DOHH2 (cell line): Measurements from ENCODE around the gene ENTPD5.

Source experiments
- H3F3A ChIP-seq: fragments of 200-600 bp; sonication (generic), shearing (Covaris generic); 2 replicates; pipeline ENCODE4 v1.6.0; 2016; ENCODE audit warnings: antibody characterized with exemption, mild to moderate bottlenecking; ENCODE audit not compliant: control insufficient read depth, insufficient read depth
- H3K27ac ChIP-seq: fragments of 200-600 bp; sonication (generic); 2 replicates; pipeline ENCODE4 v1.5.1; 2014; ENCODE audit warnings: low read depth, mild to moderate bottlenecking, low read length, moderate library complexity
- H3K27me3 ChIP-seq: fragments of 200-600 bp; sonication (generic); 2 replicates; pipeline ENCODE4 v1.6.1; 2014; ENCODE audit warnings: mild to moderate bottlenecking, low read length, mixed read lengths; ENCODE audit not compliant: control insufficient read depth
- H3K36me3 ChIP-seq: fragments of 200-600 bp; sonication (generic); 2 replicates; pipeline ENCODE4 v1.6.1; 2014; ENCODE audit warnings: mild to moderate bottlenecking, low read length, moderate library complexity, mixed read lengths; ENCODE audit not compliant: control insufficient read depth
- H3K4me1 ChIP-seq: fragments of 200-600 bp; sonication (generic); 2 replicates; pipeline ENCODE4 v1.6.1; 2014; ENCODE audit warnings: mild to moderate bottlenecking, low read length, mixed read lengths; ENCODE audit not compliant: control insufficient read depth
- H3K4me2 ChIP-seq: fragments of 200-600 bp; sonication (generic); 2 replicates; pipeline ENCODE4 v1.6.0; 2014; ENCODE audit warnings: mild to moderate bottlenecking, low read length, moderate library complexity
- H3K4me3 ChIP-seq: fragments of 200-600 bp; sonication (generic); 2 replicates; pipeline ENCODE4 v1.5.1; 2014; ENCODE audit warnings: mild to moderate bottlenecking, low read length, mixed read lengths
- H3K79me2 ChIP-seq: fragments of 200-600 bp; sonication (generic); 2 replicates; pipeline ENCODE4 v1.6.1; 2014; ENCODE audit warnings: mild to moderate bottlenecking, low read length, mixed read lengths; ENCODE audit not compliant: control insufficient read depth
- H3K9me2 ChIP-seq: fragments of 200-600 bp; sonication (generic); replicated peaks from 2 replicates; pipeline ENCODE4 v1.6.1; 2014; ENCODE audit warnings: mild to moderate bottlenecking, low read length, mixed read lengths; ENCODE audit not compliant: control insufficient read depth
- H3K9me3 ChIP-seq: fragments of 200-600 bp; sonication (generic); 2 replicates; pipeline ENCODE4 v1.6.1; 2014; ENCODE audit warnings: antibody characterized with exemption, low read length, mixed read lengths; ENCODE audit not compliant: control insufficient read depth, insufficient read depth
- H4K20me1 ChIP-seq: fragments of 200-600 bp; sonication (generic); 2 replicates; pipeline ENCODE4 v1.6.0; 2014; ENCODE audit warnings: low read depth, mild to moderate bottlenecking, antibody characterized with exemption, low read length, moderate library complexity; ENCODE audit not compliant: control insufficient read depth, insufficient read depth
- EZH2phosphoT487 ChIP-seq: fragments of 200-600 bp; sonication (generic); IDR thresholded peaks from 2 replicates; pipeline ENCODE4 v1.6.1; 2017; ENCODE audit warnings: borderline replicate concordance, mild to moderate bottlenecking, antibody characterized with exemption, low read length, moderate library complexity, mixed read lengths
- TF ChIP-seq, protein P1 (sequence below): fragments of 200-600 bp; sonication (generic); IDR thresholded peaks from one replicate; pipeline ENCODE4 v1.5.1; 2014; ENCODE audit warnings: antibody characterized with exemption, mild to moderate bottlenecking, low read depth, low read length; ENCODE audit not compliant: poor library complexity, severe bottlenecking

Gene ENTPD5

DNA sequence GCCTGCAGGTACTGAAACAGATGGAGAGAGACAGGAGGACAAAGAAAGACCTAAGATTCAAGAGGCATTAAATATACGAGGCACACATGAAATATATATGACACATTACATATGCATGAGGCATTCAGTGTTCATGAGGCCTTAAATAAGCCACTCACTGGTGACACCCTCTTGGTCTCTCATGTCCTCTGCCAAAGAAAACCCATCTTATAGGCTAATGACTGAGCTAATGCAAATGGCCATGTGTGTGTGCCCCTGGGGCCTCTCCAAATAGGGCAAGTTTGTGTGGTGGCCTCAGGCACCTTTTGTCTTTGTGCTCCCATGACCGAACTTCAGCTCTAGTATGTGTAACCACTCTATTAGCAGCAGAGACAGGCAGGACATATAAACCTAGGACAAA lies 50.2 kb downstream of the ENTPD5 start:
- H3K4me2 ChIP-seq = no peak overlapping the region
- no peak overlapping the region for H3K4me3 ChIP-seq
- no peaks in the 10 kb centered on the region for H3K27me3 ChIP-seq
- H3K36me3 ChIP-seq = peaks cover 34% of the 10 kb centered on the region
- no peak overlapping the region for H3K27ac ChIP-seq
- no peaks in the 10 kb centered on the region for H3K9me2 ChIP-seq
- H3K9me3 ChIP-seq = no peaks in the 10 kb centered on the region
- no peaks in the 10 kb centered on the region for H3K4me1 ChIP-seq
- no peaks in the 10 kb centered on the region for H3F3A ChIP-seq
- no peaks in the 10 kb centered on the region for H4K20me1 ChIP-seq
- no peaks in the 10 kb centered on the region for H3K79me2 ChIP-seq
- TF ChIP-seq, protein P1, sequence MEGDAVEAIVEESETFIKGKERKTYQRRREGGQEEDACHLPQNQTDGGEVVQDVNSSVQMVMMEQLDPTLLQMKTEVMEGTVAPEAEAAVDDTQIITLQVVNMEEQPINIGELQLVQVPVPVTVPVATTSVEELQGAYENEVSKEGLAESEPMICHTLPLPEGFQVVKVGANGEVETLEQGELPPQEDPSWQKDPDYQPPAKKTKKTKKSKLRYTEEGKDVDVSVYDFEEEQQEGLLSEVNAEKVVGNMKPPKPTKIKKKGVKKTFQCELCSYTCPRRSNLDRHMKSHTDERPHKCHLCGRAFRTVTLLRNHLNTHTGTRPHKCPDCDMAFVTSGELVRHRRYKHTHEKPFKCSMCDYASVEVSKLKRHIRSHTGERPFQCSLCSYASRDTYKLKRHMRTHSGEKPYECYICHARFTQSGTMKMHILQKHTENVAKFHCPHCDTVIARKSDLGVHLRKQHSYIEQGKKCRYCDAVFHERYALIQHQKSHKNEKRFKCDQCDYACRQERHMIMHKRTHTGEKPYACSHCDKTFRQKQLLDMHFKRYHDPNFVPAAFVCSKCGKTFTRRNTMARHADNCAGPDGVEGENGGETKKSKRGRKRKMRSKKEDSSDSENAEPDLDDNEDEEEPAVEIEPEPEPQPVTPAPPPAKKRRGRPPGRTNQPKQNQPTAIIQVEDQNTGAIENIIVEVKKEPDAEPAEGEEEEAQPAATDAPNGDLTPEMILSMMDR = no peak
- no peak for TF ChIP-seq EZH2phosphoT487

DNA sequence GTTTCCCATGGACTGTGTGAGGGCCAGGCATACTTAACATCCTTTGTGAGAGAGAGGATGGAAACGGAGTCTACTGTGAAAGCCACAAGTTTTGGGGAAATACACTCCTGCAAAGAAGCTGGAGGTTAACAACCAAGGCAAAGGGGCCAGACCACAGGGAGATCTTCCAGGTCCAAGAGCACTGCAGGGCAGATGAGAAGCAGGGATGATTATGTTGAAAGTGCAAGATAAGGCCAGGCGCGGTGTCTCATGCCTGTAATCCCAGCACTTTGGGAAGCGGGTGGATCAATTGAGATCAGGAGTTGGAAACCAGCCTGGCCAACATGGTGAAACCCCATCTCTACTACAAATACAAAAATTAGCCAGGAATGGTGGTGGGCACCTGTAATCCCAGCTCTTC lies 53.9 kb downstream of the ENTPD5 start:
- Histone ChIP-seq H4K20me1 (no peaks in the 10 kb centered on the region), H3K27me3 (no peaks in the 10 kb centered on the region), H3K4me2 (no peak overlapping the region), H3K9me3 (no peaks in the 10 kb centered on the region), H3K9me2 (no peaks in the 10 kb centered on the region), H3K4me3 (no peak overlapping the region), H3K79me2 (no peaks in the 10 kb centered on the region), H3K36me3 (peaks cover 46% of the 10 kb centered on the region), H3K27ac (no peak overlapping the region), H3F3A (0 out of 2 replicates have a peak, but pooled peaks cover 6% of the 10 kb centered on the region), H3K4me1 (no peaks in the 10 kb centered on the region)
- TF ChIP-seq, protein P1 = no peak
- TF ChIP-seq EZH2phosphoT487 = no peak

DNA sequence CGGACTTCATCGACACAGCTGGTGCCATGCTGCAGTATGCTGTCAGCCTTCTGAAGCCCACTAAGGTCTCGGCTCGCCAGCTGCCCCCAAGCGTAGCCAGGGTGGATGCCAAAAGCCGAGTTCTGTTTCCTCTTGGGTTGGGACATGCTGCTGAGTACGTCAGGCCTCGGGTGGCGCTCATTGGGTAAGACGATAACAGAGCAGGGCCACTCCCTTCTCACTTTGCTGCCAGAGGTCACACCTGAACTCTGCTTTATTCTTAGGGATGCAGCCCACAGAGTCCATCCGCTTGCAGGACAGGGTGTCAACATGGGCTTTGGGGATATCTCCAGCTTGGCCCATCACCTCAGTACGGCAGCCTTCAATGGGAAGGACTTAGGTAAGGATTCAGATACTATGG lies 57.9 kb downstream of the ENTPD5 start:
- Histone ChIP-seq H3K27me3 (no peaks in the 10 kb centered on the region), H3K4me2 (no peak overlapping the region), H3K9me3 (no peaks in the 10 kb centered on the region), H3K36me3 (peaks cover 60% of the 10 kb centered on the region), H3K4me3 (no peak overlapping the region), H3K27ac (no peak overlapping the region), H3F3A (0 out of 2 replicates have a peak, but pooled peaks cover 6% of the 10 kb centered on the region), H3K79me2 (no peaks in the 10 kb centered on the region), H3K4me1 (no peaks in the 10 kb centered on the region), H3K9me2 (no peaks in the 10 kb centered on the region), H4K20me1 (no peaks in the 10 kb centered on the region)
- no peak for TF ChIP-seq EZH2phosphoT487
- TF ChIP-seq, protein P1 = no peak
